ENCODE data around the gene DCAF10. TPM values are rescaled to one million over a fixed set of nuclear protein-coding genes. Genes with fewer than 3 reads are reported as not detected.
"Not testable (repeated sequence)": the region's sequence is repeated elsewhere in the genome, so short reads cannot be mapped to it uniquely, and the experiment has no call there.

Gene DCAF10
- total and polyA plus RNA-seq, 5 donors from 2014 or later: 10.7 to 30.5 (median 23.1) TPM

GRCh38 chr9:37811906-37812476 is 11.4 kb downstream of the DCAF10 start:
- Mint-ChIP-seq H3K4me3 (no peak overlapping the region), H3K27ac (no peak overlapping the region), H3K27me3 (no peaks in the 10 kb centered on the region), H3K4me1 (peaks cover 4 to 26% (median 16%) of the 10 kb centered on the region in 4 donors), H3K9me3 (no peaks in the 10 kb centered on the region), H3K36me3 (peaks cover 4% of the 10 kb centered on the region)
- H3K27ac ChIP-seq (ENCODE audit: insufficient read depth, low read length, poor library complexity, severe bottlenecking): no peak overlapping the region
- H3K9me3 ChIP-seq (ENCODE audit: control insufficient read depth in 2 of 2, low read length in 2 of 2): no peaks in the 10 kb centered on the region
- peaks cover 3% of the 10 kb centered on the region for H3K36me3 ChIP-seq (ENCODE audit: control insufficient read depth, insufficient read depth, low read length)
- no peaks in the 10 kb centered on the region for H3K27me3 ChIP-seq (ENCODE audit: control insufficient read depth, insufficient read depth, low read length)
- ATAC-seq (ENCODE audit: low read depth in 2 of 2): no peak
- H3K4me1 ChIP-seq (ENCODE audit: control insufficient read depth, insufficient read depth, low read length, poor library complexity, severe bottlenecking): peaks cover 3% of the 10 kb centered on the region
- no peak overlapping the region for H3K4me3 ChIP-seq (ENCODE audit: low read depth, low read length)
- DNase-seq: no peak

DNA sequence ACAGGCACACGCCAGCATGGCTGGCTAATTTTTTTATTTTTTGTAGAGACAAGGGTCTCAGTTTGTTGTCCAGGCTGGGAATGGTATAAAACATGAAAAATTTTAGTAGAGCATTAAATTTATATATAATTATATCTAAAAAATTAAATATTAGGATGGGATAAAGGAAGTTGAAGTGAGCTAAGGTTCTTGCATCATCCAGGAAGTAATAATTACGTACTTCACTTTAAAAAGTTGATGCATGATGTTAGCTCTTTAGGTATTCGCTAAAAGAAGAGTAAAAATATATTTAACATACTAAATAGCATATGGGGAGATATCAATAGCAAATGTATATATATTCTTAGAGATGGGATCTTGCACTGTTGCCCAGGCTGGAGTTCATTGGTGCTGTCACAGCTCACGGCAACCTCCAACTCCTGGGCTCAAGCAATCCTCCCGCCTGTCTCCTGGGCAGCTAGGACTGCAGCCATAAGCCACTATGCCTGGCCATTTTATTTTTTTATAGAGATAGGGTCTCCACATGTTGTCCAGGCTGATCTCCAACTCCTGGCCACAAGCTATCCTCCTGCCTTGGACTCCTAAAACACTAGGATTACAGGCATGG is 12.3 kb downstream of the DCAF10 start:
- no peak overlapping the region for H3K4me3 ChIP-seq (ENCODE audit: low read depth, low read length)
- no peak overlapping the region for H3K27ac ChIP-seq (ENCODE audit: insufficient read depth, low read length, poor library complexity, severe bottlenecking)
- Mint-ChIP-seq H3K4me3 (no peak overlapping the region), H3K4me1 (peaks cover 4 to 27% (median 14%) of the 10 kb centered on the region in 4 donors), H3K9me3 (no peaks in the 10 kb centered on the region), H3K36me3 (peaks cover 4% of the 10 kb centered on the region), H3K27me3 (no peaks in the 10 kb centered on the region), H3K27ac (no peak overlapping the region)
- peaks cover under 1% of the 10 kb centered on the region for H3K36me3 ChIP-seq (ENCODE audit: control insufficient read depth, insufficient read depth, low read length)
- no peaks in the 10 kb centered on the region for H3K27me3 ChIP-seq (ENCODE audit: control insufficient read depth, insufficient read depth, low read length)
- DNase-seq (no peak), ATAC-seq (ENCODE audit: low read depth in 2 of 2) (no peak)
- H3K9me3 ChIP-seq (ENCODE audit: control insufficient read depth in 2 of 2, low read length in 2 of 2): no peaks in the 10 kb centered on the region
- H3K4me1 ChIP-seq (ENCODE audit: control insufficient read depth, insufficient read depth, low read length, poor library complexity, severe bottlenecking): peaks cover 3% of the 10 kb centered on the region

GRCh38 chr9:37818849-37819248 is 18.3 kb downstream of the DCAF10 start:
- Mint-ChIP-seq H3K36me3 (peaks cover 31% of the 10 kb centered on the region), H3K4me3 (no peak overlapping the region)

GRCh38 chr9:37820142-37820541 is 19.5 kb downstream of the DCAF10 start:
- Mint-ChIP-seq H3K27me3 (no peaks in the 10 kb centered on the region), H3K4me3 (no peak overlapping the region), H3K9me3 (peaks cover 0 to 7% (median 0%) of the 10 kb centered on the region in 7 donors), H3K27ac (no peak overlapping the region), H3K36me3 (peaks cover 42% of the 10 kb centered on the region), H3K4me1 (peaks cover 0 to 14% (median 6%) of the 10 kb centered on the region in 4 donors)
- Histone ChIP-seq H3K36me3 (ENCODE audit: control insufficient read depth, insufficient read depth, low read length) (peaks cover 24% of the 10 kb centered on the region), H3K9me3 (ENCODE audit: control insufficient read depth in 2 of 2, low read length in 2 of 2) (no peaks in the 10 kb centered on the region), H3K4me1 (ENCODE audit: control insufficient read depth, insufficient read depth, low read length, poor library complexity, severe bottlenecking) (no peaks in the 10 kb centered on the region), H3K27me3 (ENCODE audit: control insufficient read depth, insufficient read depth, low read length) (no peaks in the 10 kb centered on the region), H3K27ac (ENCODE audit: insufficient read depth, low read length, poor library complexity, severe bottlenecking) (no peak overlapping the region), H3K4me3 (ENCODE audit: low read depth, low read length) (no peak overlapping the region)
- ATAC-seq (ENCODE audit: low read depth in 2 of 2) (no peak), DNase-seq (no peak)

More at GRCh38 chr9:37818849-37819248, 18.3 kb downstream of the DCAF10 start:
- Histone ChIP-seq H3K27me3 (ENCODE audit: control insufficient read depth, insufficient read depth, low read length) (no peaks in the 10 kb centered on the region), H3K36me3 (ENCODE audit: control insufficient read depth, insufficient read depth, low read length) (peaks cover 20% of the 10 kb centered on the region), H3K4me3 (ENCODE audit: low read depth, low read length) (no peak overlapping the region), H3K4me1 (ENCODE audit: control insufficient read depth, insufficient read depth, low read length, poor library complexity, severe bottlenecking) (no peaks in the 10 kb centered on the region), H3K9me3 (ENCODE audit: control insufficient read depth in 2 of 2, low read length in 2 of 2) (no peaks in the 10 kb centered on the region), H3K27ac (ENCODE audit: insufficient read depth, low read length, poor library complexity, severe bottlenecking) (no peak overlapping the region)
- DNase-seq: no peak
- Mint-ChIP-seq H3K9me3 (no peaks in the 10 kb centered on the region), H3K27me3 (no peaks in the 10 kb centered on the region), H3K4me1 (peaks cover 0 to 14% (median 6%) of the 10 kb centered on the region in 4 donors), H3K27ac (no peak overlapping the region)
- ATAC-seq (ENCODE audit: low read depth in 2 of 2): no peak

DNA sequence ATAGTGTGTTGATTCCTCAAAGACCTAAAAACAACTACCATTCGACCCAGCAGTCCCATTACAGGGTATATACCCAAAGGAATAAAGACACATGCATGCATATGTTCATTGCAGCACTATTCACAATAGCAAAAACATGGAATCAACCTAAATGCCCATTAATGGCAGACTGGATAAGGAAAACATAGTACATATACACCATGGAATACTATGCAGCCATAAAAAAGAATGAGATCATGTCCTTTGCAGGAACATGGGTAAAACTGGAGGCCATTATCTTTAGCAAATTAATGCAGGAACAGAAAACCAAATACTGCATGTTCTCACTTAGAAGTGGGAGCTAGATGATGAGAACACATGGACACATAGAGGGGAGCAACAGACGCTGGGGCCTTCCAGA is 24.6 kb downstream of the DCAF10 start:
- not testable (repeated sequence) for DNase-seq; H3K27ac ChIP-seq (ENCODE audit: insufficient read depth, low read length, poor library complexity, severe bottlenecking); H3K4me3 Mint-ChIP-seq; H3K9me3 ChIP-seq (ENCODE audit: control insufficient read depth in 2 of 2, low read length in 2 of 2); H3K9me3 Mint-ChIP-seq; H3K4me1 ChIP-seq (ENCODE audit: control insufficient read depth, insufficient read depth, low read length, poor library complexity, severe bottlenecking); H3K4me3 ChIP-seq (ENCODE audit: low read depth, low read length); H3K27me3 ChIP-seq (ENCODE audit: control insufficient read depth, insufficient read depth, low read length); H3K27ac Mint-ChIP-seq; H3K27me3 Mint-ChIP-seq; ATAC-seq (ENCODE audit: low read depth in 2 of 2)
- Mint-ChIP-seq H3K36me3 (peaks cover 66% of the 10 kb centered on the region), H3K4me1 (peaks cover 0 to 10% (median 7%) of the 10 kb centered on the region in 4 donors)
- H3K36me3 ChIP-seq (ENCODE audit: control insufficient read depth, insufficient read depth, low read length): peaks cover 44% of the 10 kb centered on the region

DNA sequence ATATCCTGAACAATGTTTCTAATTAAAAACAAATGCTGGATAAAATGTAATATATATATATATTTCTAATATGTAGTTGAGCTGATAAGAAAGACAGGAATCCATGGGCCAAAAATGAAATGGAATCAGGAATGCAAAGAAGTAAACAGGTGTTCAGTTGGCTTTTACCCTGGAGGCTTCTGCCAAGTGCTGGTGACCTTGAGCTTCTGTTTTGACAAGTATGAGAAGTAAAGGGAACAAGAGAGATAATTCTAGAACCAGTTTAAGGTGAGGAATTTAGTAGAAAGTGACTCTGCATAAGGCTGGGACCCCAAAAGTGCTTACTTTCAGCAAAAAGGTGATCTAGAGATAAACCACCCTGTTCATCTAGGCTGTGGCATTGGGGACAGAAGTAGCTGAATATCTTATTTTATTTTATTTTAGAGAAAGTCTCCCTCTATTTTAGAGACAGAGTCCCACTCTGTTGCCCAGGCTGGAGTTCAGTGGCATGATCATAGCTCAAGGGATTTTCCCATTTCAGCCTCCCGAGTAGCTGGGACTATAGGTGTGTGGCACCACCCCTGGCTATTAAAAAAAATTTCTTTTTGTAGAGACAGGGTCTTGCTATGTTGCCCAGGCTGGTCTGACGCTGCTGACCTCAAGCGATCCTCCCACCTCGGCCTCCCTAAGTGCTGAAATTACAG is 27.0 kb downstream of the DCAF10 start:
- H3K27ac Mint-ChIP-seq: peak overlapping the region in 1 of 3 donors; percentile 58
- no peak overlapping the region for H3K4me3 Mint-ChIP-seq
- Histone ChIP-seq H3K27ac (ENCODE audit: insufficient read depth, low read length, poor library complexity, severe bottlenecking) (no peak overlapping the region), H3K4me1 (ENCODE audit: control insufficient read depth, insufficient read depth, low read length, poor library complexity, severe bottlenecking) (no peaks in the 10 kb centered on the region), H3K36me3 (ENCODE audit: control insufficient read depth, insufficient read depth, low read length) (peaks cover 37% of the 10 kb centered on the region), H3K9me3 (ENCODE audit: control insufficient read depth in 2 of 2, low read length in 2 of 2) (no peaks in the 10 kb centered on the region), H3K4me3 (ENCODE audit: low read depth, low read length) (no peak overlapping the region), H3K27me3 (ENCODE audit: control insufficient read depth, insufficient read depth, low read length) (no peaks in the 10 kb centered on the region)
- ATAC-seq (ENCODE audit: low read depth in 2 of 2) (no peak), DNase-seq (no peak)
- peaks cover 46% of the 10 kb centered on the region for H3K36me3 Mint-ChIP-seq
- H3K4me1 Mint-ChIP-seq: peaks cover 0 to 10% (median 7%) of the 10 kb centered on the region in 4 donors
- peaks cover 0 to 7% (median 0%) of the 10 kb centered on the region in 7 donors for H3K9me3 Mint-ChIP-seq
- no peaks in the 10 kb centered on the region for H3K27me3 Mint-ChIP-seq

DNA sequence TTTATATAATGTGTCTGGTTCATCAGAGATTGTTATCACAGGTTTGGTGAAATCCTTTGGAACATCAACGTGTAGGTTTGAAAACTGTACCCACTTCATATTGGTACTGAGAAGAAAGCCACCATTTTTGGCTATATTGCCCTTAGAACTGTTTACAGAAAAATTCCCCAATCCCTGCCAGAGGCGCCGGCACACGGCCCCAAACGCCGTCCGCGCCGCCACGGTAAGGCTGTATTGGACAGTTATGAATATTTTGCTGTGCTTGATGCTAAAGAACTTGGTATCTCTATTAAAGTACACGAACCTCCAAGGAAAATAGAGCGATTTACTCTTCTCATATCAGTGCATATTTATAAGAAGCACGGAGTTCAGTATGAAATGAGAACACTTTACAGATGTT is 35.2 kb downstream of the DCAF10 start:
- H3K4me3 ChIP-seq (ENCODE audit: low read depth, low read length): no peak overlapping the region
- ATAC-seq (ENCODE audit: low read depth in 2 of 2) (no peak), DNase-seq (no peak)
- Mint-ChIP-seq H3K36me3 (peaks cover 14% of the 10 kb centered on the region), H3K4me3 (no peak overlapping the region), H3K9me3 (no peaks in the 10 kb centered on the region), H3K27me3 (no peaks in the 10 kb centered on the region), H3K27ac (peak overlapping the region in 1 of 3 donors; percentile 48), H3K4me1 (peaks cover 0 to 17% (median 7%) of the 10 kb centered on the region in 4 donors)
- no peaks in the 10 kb centered on the region for H3K9me3 ChIP-seq (ENCODE audit: control insufficient read depth in 2 of 2, low read length in 2 of 2)
- H3K27ac ChIP-seq (ENCODE audit: insufficient read depth, low read length, poor library complexity, severe bottlenecking): no peak overlapping the region
- no peaks in the 10 kb centered on the region for H3K27me3 ChIP-seq (ENCODE audit: control insufficient read depth, insufficient read depth, low read length)
- H3K36me3 ChIP-seq (ENCODE audit: control insufficient read depth, insufficient read depth, low read length): peaks cover 4% of the 10 kb centered on the region
- H3K4me1 ChIP-seq (ENCODE audit: control insufficient read depth, insufficient read depth, low read length, poor library complexity, severe bottlenecking): no peaks in the 10 kb centered on the region
